Fibroblast of villous mesenchyme (primary cell): ENCODE measurements around the gene SLC39A11. TPM values are rescaled to one million over a fixed set of nuclear protein-coding genes. Genes with fewer than 3 reads are reported as not detected.

Experiments used
- DNase-seq: peaks from one replicate; pipeline ENCODE4 v3.0.0-alpha.2; 2010; ENCODE audit warnings: low read depth
- H3K4me3 ChIP-seq: 2 replicates; pipeline ENCODE4 v1.5.1; 2011; ENCODE audit warnings: low read depth, mild to moderate bottlenecking, low read length
- CTCF ChIP-seq: IDR thresholded peaks from 2 replicates; pipeline ENCODE4 v1.5.1; 2012; ENCODE audit warnings: low read depth, mild to moderate bottlenecking, low read length; ENCODE audit not compliant: insufficient read depth
- total RNA-seq: library from RNA; depleted of rRNA; stranded (reverse); fragments of >200 nt; gene quantifications from 2 replicates; pipeline ENCODE4 v1.2.3, GENCODE V29; 2012

SLC39A11 gene
- total RNA-seq, 1 donor, result 16.0 TPM

- no peak for TF ChIP-seq CTCF
- H3K4me3 ChIP-seq, result no peak overlapping the region
- no peak for DNase-seq
These were observed 117.8 kb downstream of the SLC39A11 start for GRCh38 chr17:72974605-72975232.

- no peak for DNase-seq
- TF ChIP-seq CTCF, result no peak
- H3K4me3 ChIP-seq, result no peak overlapping the region
These were observed 120.1 kb downstream of the SLC39A11 start for GRCh38 chr17:72972263-72972951.

DNA sequence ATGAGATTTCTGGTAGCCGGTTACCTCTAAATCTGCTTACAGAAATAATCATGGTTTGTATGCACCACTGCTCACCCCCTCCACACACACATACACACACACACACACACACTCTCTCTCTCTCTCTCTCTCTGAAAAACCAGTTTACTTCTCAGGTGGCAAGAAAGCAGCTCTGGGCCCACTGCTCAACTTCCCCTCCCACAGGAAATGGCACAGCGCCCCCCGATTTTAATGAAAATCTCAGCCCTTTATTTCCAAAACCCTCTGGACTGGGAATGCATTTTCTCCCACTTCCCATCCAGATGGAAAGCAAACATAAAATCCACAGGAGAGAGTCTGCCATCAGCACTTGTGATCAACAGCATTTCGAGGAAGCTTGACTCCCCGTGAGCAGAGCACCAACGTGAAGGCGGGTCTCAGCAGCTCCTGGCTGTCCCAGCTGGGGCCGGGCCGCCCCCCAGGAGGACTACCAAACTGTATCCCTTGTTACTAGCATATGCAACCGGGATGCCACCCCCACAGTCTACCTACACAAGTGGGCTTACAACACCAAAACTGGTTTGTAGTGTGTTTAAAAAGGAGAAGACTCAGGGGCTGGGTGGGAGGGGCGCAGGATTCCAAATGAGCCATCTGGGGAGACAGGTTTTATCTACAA is 121.1 kb downstream of the SLC39A11 start:
- H3K4me3 ChIP-seq, result no peak overlapping the region
- no peak for TF ChIP-seq CTCF
- no peak for DNase-seq

DNA sequence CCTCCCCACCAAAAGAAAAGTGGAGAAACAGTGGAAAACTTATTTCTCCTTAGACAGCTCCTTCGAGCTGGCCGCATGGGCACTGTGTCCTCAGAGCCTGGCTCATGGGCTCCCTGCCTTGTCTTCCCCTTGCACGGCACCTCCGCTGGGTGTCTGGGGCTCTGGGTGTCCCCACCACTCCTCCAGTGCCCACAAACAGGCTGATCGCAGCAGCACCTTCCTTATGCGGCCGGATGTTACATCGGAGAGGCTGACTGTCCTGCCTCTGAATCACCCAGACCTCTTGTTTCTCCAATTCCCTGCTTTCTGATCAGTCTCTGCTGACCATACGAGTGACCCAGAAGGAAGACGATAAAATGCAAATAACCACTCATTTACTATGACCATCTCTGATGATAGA is 121.7 kb downstream of the SLC39A11 start:
- no peak for TF ChIP-seq CTCF
- H3K4me3 ChIP-seq, result no peak overlapping the region
- no peak for DNase-seq

DNA sequence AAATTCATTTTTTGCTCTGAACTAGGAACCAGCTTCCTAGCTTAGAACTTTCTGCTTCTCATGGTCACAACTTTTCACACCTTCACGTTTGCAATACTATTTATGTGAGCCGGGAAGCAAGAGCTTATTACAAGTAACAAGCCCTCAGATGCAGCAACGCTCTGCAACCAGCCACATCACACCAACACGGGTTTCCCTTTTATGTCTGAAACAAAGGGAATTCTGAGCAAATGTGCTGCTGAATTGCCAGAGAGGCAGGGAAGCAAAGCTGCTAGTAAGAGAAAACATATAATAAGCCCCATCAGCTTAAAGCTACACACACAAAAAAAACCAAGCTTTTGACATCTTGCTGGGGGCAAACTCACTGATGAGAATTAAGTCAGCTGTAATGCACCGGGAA is 122.2 kb downstream of the SLC39A11 start:
- no peak for DNase-seq
- no peak for TF ChIP-seq CTCF
- no peak overlapping the region for H3K4me3 ChIP-seq

DNA sequence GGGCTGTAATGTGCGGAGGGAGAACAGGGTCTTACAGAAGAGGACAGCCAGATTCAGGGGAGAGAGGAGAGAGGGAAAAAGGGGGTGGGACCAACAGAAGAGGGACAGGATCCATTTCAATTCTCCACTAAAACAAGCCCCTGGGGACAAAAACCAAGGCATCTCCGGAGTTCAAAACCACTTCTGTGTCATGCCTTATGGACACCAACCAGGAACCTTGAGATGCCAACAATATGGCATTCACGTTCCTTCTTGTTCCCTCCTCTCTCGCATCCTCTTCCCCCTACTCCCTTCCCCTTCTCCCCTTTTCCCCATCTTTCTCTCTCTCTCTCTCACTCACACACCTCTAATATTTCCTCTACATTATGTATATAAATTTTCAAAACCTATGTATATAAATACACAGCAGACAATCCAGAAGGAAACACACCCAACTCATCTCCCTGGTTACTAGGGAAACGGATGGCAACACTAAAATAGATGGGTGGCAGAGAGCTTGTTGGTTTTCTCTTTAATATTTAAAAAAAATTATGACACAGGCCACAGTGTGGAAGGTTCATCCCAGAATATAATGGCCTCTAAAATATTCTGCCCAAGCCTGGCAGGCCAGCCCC is 123.1 kb downstream of the SLC39A11 start:
- no peak for DNase-seq
- no peak overlapping the region for H3K4me3 ChIP-seq
- TF ChIP-seq CTCF, result no peak
